ENCODE data around the gene CLDN16. TPM values are rescaled to one million over a fixed set of nuclear protein-coding genes. Genes with fewer than 3 reads are reported as not detected.

CLDN16 gene
- total and polyA plus RNA-seq, 12 donors: not detected

GRCh38 chr3:190378240-190378891, 9.6 kb upstream of the CLDN16 start:
- H3K27ac ChIP-seq: no peak overlapping the region
- no peak overlapping the region for H3K4me3 ChIP-seq
- no peaks in the 10 kb centered on the region for H3K4me1 ChIP-seq
- no peak for TF ChIP-seq CTCF (IDR thresholded peaks at IDR 0.05)
- DNase-seq (no peak), ATAC-seq (peak in 1 of 8 donors; percentile 60)
- peaks cover 0 to 12% (median 0%) of the 10 kb centered on the region in 7 donors for H3K27me3 ChIP-seq
- H3K9me3 ChIP-seq: no peaks in the 10 kb centered on the region
- WGBS, 2 donors: 81 to 87% methylated on average over 6 of the region's 6 CpGs
- H3K36me3 ChIP-seq: no peaks in the 10 kb centered on the region
- intact Hi-C loops (cut with DNase I): no loop called here

GRCh38 chr3:190380184-190380583, 7.8 kb upstream of the CLDN16 start:
- H3K36me3 ChIP-seq: no peaks in the 10 kb centered on the region
- no peak overlapping the region for H3K4me3 ChIP-seq
- no peaks in the 10 kb centered on the region for H3K4me1 ChIP-seq
- no peak for DNase-seq
- no peak for ATAC-seq
- intact Hi-C loops (cut with DNase I): loop anchor here in 3 of 10 donors (5.0 to 10.0 kb wide), 2 partner anchors 155 to 413 kb away; no protein-coding TSS in a partner anchor
- no peaks in the 10 kb centered on the region for H3K9me3 ChIP-seq
- TF ChIP-seq CTCF (IDR thresholded peaks at IDR 0.05): no peak
- peaks cover 0 to 12% (median 0%) of the 10 kb centered on the region in 7 donors for H3K27me3 ChIP-seq
- no peak overlapping the region for H3K27ac ChIP-seq

- H3K27me3 ChIP-seq: peaks cover 0 to 6% (median 0%) of the 10 kb centered on the region in 7 donors
- TF ChIP-seq CTCF (IDR thresholded peaks at IDR 0.05): no peak
- H3K9me3 ChIP-seq: no peaks in the 10 kb centered on the region
- intact Hi-C loops (cut with DNase I): loop anchor here in 3 of 10 donors (5.0 to 10.0 kb wide), 2 partner anchors 157 to 414 kb away; no protein-coding TSS in a partner anchor
- H3K36me3 ChIP-seq: no peaks in the 10 kb centered on the region
- ATAC-seq (no peak), DNase-seq (no peak)
- H3K27ac ChIP-seq: no peak overlapping the region
- H3K4me1 ChIP-seq: no peaks in the 10 kb centered on the region
- H3K4me3 ChIP-seq: no peak overlapping the region
Measured at GRCh38 chr3:190381441-190381840, 6.5 kb upstream of the CLDN16 start.

GRCh38 chr3:190382082-190382481, 5.9 kb upstream of the CLDN16 start:
- ATAC-seq (no peak), DNase-seq (no peak)
- no peak overlapping the region for H3K4me3 ChIP-seq
- H3K4me1 ChIP-seq: no peaks in the 10 kb centered on the region
- TF ChIP-seq CTCF (IDR thresholded peaks at IDR 0.05): no peak
- peaks cover 0 to under 1% (median 0%) of the 10 kb centered on the region in 7 donors for H3K27me3 ChIP-seq
- intact Hi-C loops (cut with DNase I): loop anchor here in 3 of 10 donors (5.0 to 10.0 kb wide), 2 partner anchors 157 to 415 kb away; no protein-coding TSS in a partner anchor
- H3K36me3 ChIP-seq: no peaks in the 10 kb centered on the region
- no peaks in the 10 kb centered on the region for H3K9me3 ChIP-seq
- no peak overlapping the region for H3K27ac ChIP-seq
